ENCODE results near the gene KLHL28.
"Not testable (repeated sequence)": the region's sequence is repeated elsewhere in the genome, so short reads cannot be mapped to it uniquely, and the experiment has no call there.

The KLHL28 gene

GRCh38 chr14:44895716-44896115 is 66.0 kb downstream of the KLHL28 start:
- no peak for DNase-seq

DNA sequence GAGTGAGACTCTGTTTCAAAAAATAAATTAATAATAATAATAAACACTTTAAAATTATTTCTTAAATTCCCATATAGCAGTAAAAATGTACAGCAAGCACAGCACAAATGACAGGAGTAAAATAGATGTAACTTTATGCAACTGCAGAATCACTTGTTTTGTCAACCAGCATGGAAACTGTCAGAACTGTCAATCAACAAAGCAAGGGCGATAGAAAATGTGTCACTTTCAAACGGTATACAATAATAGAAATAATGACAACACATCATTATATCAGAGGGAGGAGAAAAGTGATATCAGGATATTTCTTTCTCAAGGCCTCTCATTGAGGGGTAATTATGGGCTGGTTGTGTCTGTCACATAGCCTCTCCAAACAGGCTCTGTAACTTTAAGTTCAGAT is 68.2 kb downstream of the KLHL28 start:
- no peak for DNase-seq

DNA sequence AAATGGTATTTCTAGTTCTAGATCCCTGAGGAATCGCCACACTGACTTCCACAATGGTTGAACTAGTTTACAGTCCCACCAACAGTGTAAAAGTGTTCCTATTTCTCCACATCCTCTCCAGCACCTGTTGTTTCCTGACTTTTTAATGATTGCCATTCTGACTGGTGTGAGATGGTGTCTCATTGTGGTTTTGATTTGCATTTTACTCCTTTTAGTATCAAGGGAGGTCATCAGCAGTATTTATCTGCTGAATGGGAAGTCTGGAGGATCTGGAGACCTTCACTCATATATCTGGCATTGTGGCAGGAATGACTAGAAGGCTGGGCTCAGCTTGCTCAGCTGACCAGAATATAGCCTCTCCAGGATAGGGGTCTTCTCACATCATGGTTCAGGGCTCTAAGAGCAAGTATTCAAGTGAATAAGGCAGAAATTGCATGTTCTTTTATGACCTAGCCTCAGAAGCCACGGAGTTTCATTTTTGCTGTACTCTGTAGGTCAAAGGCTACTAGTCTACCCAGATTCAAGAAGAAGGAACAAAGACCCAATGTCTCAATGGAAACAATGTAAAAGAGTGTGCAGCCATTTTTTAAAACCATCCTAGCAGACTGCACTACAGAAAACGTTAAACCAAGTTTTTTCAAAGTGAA is 69.9 kb downstream of the KLHL28 start:
- DNase-seq: not testable (repeated sequence)

DNA sequence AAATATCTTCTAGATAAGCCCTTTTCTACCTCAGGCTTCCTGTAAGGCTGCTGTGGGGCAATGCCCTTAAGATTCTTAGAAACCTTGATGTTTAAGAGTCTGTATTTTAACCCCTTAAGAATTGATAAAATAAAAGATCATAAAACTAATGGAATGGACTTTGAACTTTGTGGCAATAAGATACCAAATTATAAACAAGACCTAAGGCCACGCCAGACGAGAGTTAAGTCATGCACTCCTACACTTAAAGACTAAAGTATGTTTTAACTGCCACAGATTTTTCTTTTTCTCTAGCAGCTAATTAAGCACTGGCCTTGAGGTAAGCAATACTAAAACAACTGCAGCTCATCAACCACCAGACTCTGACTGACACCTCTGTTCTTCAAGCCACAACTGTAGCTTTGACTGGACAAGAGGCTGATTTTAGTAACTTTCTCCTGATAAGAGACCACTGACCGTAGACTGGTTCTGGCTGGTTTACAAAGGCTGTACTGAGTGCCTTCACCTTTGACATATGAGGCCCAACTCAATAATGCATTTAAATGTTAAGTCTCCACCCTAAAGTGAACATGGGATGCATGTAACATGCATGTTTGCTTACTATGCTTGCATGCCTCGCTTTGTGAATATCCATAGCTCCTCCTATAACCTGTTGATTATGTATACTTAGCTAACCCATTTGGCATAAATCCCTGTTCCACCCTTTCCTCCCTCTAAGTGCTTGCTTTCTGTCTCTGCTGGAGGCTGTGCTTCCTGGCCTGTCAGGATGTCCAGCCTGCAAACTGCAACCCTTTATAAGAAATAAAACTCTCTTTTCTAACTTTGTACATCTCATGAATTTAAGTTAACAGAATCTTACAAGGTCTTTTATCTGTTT is 71.9 kb downstream of the KLHL28 start:
- DNase-seq: no peak

GRCh38 chr14:44887596-44887955 is 74.2 kb downstream of the KLHL28 start:
- DNase-seq: no peak

DNA sequence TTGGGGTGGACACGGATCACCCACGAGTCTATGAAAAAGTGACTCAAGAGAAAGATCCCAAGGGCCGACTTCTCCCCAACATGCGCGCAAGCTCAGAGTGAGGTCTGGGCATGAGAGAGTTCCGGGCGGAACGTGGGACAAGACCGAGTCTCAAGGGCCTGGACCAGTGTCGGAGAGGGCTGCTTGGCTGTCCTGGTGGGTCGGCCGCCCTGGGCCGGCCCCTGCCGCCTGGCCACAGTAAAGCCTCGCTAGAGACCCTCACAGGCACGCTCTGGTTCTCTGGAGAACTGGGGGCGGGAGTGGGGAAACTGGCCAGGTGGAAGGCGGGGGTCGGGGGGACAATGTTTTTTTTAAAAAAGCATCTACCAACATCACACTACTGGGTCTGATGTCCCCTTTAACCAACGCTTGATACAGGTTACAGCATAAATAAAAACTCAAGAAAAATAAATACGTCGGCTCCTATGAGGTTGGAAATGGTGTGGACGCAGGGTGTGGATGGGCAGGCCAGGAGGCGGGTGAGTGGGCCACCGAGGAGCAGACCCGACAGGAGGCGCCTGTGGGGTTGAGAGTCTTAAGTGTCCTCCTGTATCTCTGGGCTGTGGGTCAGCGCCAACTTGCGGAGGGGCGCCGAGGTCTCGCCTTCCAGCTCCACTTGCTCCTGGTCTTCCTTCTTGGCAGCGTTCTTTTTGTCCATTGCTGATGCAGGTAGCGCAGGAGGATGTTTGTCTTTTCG is 74.7 kb downstream of the KLHL28 start:
- DNase-seq: no peak

DNA sequence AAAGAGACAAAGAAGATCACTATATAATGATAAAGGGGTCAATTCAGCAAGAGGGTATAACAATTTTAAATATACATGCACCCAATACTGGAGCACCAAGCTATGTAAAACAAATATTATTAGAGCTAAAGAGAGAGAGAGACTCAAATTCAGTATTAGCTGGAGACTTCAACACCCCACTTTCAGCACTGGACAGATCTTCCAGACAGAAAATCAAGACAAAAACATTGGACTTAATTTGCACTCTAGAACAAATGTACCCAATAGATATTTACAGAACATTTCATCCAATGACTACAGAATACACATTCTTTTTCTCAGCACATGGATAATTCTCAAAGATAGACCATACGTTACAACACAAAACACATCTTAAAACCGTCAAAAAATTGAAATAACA is 81.0 kb downstream of the KLHL28 start:
- no peak for DNase-seq

Data from cerebellar nuclear complex (tissue), 1 donor.